Measurements from ENCODE around the gene CTAGE1.
"Not testable (repeated sequence)": the region's sequence is repeated elsewhere in the genome, so short reads cannot be mapped to it uniquely, and the experiment has no call there.

The CTAGE1 gene

DNA sequence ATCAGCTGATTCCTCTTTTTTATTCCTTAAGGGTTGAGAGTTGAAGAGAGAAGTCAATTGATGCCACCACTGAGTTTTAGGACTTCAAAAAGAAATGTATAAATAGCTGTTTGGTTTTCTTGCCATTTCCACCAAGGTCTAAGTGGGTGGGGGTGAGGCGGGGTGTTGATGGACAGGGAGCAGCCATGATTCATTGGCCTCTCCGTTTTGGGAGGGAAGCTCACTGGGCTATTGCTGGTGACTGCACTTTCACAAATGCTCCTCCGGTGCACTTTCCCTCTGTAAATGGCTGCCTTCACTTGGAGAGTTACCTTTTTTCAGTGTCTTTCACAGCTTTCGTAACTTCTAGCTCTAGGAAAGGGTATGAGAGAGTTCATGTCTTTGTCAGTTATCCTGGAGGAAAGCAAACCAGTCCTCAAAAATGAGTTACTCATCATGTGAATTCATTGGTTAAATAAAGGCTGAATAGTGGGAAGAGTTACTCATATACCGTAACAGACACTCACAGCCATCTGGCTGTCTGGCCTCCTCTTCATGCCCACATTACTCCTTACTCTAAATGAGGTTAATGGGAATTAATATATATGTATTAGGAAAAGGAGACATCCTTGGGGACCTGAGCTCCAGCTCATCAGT is 17.4 kb upstream of the CTAGE1 start:
- DNase-seq: no peak

DNA sequence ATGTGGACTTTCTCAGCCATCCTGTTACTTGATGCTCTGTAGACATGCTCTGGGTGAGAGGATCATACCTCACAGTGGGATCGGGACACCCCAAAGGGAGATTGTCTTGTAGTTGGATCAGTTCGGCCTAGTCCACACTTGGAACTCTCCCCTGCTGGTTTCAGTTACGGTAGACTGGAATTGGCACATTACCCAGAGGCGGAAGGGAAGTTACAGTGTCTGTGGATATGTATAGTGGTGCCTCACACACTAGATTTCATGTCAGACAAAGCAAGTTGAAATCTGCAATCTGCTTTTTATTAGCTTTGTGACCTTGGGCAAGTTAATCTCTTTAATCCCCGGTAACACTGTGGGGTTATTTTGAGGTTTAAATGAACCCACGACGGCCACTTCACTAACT is 16.2 kb upstream of the CTAGE1 start:
- DNase-seq: no peak

DNA sequence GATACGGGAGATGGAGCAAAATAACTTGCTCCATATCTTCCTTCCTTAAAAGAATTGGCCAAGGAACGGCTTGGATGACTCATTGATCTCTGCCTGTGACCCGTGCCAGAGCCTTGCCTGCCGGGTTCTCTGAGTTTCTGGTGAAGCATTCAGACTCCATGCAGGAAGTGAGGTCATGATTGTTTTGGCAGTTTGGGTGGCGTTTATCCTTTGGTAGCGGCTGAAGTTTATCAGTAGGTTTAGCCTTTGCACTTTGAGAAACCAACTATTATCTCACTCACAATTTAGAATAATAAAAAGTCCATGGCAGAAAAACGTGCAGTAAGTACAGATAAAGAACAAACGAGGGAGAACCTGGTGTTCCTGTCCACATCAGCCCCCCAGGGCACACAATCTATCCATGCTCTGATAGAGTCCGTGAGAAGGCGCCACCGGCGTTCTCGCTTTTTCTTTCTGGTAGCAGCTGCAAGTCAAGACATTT is 15.0 kb upstream of the CTAGE1 start:
- DNase-seq: no peak

DNA sequence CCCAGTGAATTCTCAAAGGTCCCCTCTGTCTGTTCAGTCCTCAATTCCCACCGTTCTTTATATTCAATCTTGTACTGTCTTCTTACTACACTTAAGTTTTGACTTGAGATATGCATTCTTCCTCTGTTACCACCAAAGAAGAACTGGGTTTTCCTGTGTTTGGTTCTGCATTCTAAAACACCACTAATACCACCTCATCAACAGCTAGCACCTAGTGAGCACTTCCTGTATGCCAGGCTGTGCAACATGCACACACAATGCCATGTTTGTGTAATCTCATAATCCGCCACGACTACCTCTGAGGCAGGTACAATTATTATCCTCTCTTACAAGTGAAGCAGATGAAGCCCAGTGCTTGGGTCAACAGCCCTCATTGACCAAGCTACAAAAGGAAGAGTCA is 11.8 kb upstream of the CTAGE1 start:
- no peak for DNase-seq

DNA sequence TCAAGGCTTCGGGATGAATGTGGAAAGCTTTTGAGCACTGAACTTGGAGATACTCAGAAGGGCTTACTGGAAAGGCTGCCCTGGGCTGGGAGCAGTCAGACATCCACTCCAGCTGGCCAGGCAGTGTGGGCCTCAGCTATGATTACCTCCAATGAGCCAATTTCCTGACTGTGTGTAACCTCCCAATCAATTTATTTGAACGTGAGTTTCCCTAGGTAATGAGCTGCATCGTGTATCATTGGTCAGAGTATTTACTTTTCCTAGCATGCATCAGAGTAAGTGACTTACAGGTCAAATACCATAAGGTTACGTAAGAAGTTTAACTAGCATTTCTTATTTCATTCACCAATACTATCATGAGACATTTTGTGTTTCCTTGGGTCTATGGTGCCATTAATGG is 11.0 kb upstream of the CTAGE1 start:
- DNase-seq: no peak

DNA sequence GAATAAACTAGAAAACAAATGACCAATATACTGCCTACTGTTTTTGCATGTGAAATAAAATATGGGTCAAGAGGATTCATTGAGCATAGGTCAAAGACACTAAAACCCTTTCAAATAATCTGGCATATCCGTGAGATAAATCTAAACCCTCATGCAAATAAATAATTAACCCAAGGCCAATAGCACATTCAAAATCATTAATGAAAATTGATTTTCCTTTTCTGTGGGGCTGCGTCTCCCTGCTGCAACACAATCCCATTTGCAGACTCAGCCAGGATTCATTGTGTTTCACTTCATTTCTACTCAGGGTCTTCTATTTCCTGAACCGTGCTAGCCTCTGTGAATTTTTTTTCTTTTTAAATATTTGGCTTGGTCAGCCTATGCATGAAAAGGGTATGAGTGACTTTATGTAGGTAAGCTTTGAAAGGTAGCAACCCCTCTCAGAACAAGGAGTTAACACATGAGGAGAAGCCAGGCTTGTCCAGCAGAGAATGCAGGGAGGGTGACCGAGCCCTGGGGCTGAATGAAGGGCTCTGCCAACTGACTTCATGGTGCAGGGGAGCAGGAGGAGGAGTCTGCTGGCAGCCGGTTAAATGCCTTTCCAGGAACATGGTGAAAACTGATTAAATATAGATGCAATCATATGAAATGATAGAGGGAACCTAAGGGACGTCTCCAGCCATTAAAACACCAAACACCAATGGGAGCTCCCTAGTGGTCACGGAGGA is 10.3 kb upstream of the CTAGE1 start:
- no peak for DNase-seq

DNA sequence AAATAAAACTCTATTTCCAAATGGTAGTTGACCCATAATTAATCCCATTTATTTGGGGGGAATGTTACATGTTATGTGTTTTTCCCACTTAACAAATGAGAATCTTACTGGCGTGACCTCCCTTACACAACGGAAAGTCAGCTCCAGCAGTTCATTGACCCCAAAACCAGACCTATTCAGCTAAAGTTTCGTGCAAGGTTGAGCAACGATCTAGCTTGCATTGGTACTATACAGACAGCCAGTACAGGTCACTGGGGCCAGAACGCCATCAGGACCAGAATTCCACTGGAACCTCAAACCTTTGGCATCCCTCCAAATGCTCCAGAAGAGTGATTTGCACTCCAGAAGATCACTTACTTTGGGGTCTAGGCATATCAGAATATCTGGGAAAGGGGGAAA is 6.8 kb upstream of the CTAGE1 start:
- no peak for DNase-seq

DNA sequence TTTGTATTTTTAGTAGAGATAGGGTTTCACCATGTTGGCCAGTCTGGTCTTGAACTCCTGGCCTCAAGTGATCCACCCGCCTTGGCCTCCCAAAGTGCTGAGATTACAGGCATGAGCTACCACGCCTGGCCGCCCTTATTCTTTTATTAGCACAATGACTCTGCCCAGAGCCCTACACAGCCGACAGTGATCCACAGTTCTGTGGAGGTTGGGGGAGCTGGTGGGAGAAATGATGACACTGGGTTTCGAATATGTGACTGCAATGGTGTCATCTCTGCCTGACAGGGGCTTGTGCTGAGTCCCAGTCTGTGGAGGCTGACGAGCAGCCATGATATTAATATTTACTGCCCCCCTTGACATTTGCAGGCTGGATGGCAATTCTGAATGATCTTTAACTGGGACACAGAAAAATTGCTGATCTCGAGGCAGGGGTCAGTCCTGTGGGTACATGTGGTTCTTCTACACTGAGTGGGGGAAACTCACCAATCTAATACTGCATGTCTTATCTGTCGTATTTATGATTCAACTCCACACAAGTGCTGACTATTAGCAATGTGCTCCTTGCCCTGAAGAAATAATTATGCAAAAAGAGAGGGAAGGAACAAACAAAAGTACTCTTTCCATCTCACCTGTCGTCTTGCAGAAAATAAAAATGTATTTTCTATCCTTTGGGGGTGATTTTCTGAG is 6.3 kb upstream of the CTAGE1 start:
- no peak for DNase-seq

DNA sequence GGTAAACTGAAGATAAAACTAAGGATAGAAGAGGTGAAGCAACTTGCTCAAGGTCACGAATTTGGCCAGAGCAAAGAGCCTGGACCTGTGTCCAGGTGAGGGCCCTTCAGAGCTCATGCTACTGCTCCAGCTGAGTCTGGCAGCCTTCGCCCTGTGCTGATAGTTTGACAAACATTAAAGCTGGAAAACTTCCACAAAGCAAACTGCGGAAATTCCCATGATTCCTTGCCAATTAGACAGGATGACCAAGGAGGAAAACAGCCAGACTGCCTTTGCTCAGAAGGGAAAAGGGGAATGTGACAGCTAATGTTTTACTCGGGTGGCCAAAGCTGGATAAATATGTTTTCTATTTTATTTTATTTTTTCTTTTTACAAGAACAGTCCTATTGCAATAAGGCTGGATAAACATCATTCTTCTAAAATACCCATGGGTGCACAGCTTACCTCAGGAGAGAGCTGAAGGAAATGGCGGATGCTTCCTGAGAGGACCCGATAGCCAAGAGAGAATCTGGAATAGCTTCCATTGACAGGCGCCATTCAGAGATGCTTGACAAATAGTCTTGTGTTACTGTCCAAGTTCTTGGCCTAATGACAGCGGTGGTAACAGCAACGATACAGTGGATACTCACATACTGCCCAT is 5.3 kb upstream of the CTAGE1 start:
- no peak for DNase-seq

DNA sequence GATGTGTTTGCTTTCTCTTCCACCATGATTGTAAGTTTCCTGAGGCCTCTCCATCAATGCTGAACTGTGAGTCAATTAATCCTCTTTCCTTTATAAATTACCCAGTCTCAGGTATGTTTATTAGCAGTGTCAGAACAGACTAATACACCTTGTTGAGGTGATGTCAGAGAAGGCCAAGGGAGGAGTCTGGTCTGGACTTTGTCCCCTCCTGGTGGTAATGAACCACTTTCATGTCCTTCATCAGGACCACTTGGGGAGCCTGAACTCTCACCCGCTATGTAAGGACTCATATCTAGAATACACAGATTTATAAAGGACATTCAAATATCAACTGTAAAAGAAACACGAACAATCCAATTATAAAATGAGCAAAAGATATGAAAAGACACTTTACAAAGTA is 2.9 kb upstream of the CTAGE1 start:
- DNase-seq: no peak

DNA sequence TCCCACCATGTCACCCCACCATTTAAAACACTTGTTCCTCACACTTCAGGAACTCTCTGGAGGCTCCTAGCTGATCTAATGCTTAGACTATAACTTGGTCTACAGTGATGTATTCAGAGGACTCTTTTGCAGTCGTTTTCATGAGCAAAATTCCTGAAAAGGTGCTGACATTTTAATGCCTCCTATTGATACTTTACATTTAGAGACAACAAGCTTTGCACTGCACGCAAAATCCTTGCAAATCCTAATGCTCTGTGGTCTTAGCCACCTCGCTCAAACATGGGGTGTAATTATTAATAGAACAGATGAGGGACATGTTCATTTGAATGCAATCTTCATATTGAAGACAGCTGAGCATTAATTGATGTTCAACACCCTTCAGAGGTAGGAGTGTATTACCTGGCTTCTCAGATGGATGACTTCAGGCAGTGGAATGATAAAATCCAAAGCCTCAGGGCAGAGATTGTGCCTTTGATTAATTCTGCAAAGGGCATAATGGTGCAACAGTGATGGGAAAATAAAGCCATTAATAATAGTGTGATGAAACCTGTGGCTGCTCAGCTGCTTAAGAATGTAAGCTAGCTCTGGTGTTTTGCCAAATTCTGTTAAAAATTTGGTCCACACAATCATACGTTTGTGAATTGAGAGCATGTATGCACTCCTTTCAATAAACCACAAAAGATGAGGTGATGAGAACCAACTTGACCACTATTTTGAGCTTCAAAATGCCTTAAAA is 5.4 kb downstream of the CTAGE1 start:
- DNase-seq: no peak

DNA sequence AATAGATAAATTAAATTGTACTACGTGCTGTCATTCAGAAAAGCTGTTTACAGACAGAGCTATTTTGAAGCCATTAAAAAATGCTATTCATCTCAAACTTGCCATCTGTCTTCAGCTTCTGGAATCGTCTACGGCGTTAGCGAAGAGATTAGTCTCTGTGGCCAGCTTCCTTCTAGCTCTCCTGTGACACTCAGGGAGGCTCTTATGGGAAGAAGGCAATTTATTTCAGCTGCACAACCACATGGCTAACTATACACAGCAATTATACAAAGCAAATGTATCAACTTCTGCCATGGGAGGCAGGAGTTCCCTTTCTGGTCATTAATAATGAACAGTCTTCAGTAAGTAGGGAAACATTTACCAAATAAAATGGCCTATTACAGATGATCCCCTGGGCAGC is 6.3 kb downstream of the CTAGE1 start:
- DNase-seq: no peak

DNA sequence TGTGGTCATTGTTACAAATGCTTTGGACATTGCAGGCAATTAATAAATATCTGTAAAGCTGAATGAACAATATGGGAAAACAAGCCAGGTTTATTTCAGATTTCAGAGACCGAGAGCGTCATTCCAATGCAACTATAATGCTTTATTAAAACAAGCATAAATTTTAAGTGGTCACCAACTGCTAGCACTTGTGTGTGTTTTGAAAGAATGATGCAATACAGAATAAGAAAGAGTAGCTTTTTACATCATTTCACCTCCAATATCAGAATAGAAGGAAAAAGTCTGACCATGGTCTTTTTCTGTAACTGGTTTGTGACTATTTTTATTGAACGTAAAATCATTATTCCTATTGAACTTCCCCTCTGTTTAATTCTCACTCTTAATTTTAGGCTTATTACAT is 7.6 kb downstream of the CTAGE1 start:
- DNase-seq: no peak

DNA sequence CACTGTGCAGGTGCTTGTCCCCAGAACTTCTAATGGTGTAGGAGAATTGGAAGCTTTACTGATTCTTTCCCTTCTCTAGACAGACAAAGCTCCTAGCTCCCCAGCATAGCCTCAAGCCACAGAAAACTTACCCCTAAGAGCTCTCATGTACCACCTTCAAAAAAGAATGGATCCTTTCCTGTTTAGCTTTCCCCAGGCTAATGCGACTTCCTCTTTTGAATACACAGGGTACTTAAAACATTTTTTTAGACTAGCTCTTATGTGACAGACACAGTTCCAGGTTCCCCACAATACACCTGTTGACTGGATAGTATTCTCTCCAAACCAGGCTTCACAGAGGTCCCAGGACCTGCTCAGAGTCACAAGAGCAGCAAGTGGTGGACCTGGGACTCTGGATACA is 8.3 kb downstream of the CTAGE1 start:
- no peak for DNase-seq

DNA sequence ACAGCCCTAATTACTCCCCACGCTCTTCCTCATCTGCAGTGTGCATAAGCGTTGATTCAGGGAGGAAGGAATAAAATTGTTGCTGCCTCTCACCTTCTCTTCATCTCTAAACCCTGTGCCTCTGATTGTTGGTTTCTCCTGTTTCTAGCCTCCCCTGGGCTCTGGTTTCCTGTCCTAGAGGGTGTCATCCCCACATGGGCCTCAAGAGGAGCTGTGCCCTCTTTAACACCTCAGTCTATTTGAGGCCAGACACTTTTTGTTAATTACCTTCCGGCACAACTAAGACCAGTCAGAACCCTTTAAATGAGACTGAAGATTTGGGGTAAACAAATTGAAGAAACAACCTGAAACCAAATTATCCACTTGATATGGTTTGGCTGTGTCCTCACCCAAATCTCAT is 9.7 kb downstream of the CTAGE1 start:
- no peak for DNase-seq

DNA sequence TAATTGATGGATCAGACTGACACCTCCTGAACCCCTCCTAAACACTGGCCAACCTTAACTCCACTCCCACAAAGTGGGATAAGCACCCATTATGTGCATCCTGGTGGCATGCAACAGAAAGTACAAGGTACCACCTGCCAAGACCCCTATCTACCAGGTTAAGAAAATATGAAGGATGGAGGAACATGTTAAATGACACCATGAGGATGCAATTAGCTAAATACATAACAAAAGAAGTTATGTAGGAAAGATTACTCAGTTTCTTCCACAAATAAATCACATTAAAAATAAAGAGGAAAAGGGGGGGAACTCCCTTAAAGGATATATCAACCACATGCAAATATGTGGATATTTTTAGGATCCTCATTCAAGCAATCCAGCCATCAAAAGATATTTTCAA is 12.6 kb downstream of the CTAGE1 start:
- no peak for DNase-seq

DNA sequence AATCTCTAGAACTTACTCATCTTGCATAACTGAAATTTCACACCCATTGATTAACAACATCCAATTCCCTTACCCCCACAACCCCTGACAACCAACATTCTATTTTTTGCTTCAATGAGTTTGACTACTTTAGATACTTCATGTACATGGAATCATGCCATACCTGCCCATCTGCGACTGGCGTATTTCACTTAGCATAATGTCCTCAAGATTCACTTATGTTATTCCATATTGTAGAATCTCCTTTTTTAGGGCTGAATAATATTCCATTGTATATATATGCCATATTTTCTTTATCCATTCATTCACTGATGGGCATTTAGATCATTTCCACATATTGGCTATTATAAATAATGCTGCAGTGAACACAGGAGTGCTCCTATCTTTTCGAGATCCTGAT is 13.8 kb downstream of the CTAGE1 start:
- DNase-seq: no peak

DNA sequence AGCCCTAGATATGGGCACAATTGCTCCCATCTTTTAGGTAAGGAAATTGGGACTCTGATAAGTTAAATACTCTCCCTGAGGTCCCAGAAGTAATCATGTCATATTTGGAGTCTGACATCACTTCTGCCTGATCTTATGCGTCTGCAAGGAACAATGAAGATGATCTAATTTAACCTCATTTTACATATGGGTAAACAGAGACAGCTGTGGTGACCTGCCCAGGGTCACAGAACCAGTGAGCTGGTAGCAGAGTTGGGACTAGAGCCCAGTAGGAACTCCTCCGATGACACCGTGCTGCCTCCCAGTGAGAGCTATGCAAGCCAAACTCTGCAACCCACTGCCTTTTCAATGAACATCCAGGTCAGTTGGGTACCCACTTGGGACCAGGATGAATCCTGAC is 17.8 kb downstream of the CTAGE1 start:
- DNase-seq: no peak

DNA sequence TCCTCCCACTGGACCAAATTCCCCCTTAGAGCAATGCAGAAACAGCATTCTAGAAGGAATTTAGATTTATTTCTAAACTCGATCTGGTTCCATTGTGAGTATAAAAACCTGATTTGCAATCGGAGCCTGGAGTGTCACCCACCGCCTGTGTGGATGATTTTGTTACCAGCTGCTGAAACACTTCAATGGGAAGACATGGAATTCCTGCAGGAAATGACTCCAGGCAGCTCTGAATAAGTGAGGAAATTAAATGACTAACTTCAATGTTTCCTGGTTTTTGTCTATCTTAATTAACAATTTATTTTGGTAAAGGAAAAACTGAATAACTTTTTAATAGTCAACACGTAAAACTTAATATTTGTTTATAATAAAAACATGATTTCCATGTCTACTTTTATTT is 19.3 kb downstream of the CTAGE1 start:
- DNase-seq: no peak

DNA sequence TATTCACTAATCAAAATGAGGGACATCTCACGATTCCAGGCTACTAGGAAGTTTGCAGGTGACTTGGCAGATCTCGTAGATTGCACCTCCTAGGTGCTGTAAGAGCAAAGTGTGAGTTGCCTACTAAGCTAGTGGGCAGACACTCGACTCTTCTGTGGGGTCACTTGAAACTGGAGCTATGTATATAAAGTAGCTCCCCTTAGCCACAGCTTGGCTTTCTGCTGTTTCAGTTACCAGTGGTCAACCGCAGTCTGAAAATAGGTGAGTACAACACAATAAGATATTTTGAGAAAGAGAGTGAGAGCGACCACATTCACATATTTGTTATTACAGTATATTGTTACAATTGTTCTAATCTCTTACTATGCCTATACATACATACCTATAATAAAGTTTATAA is 23.3 kb downstream of the CTAGE1 start:
- no peak for DNase-seq

DNA sequence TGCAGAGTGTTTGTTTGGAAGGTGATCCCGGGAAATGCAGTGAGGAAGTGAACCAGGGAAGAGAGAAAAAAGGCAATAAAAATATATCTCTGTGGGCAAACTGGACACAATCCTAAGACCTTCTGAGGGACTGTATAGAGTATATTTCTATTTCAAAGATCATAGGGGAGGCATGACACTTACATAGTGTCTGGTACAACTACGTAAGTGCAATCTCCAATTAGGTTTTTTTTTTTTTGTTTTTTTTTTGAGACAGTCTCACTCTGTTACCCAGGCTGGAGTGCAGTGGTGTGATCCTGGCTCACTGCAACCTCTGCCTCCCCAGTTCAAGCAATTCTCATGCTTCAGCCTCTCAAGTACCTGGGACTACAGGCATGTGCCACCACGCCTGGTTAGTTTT is 24.6 kb downstream of the CTAGE1 start:
- not testable (repeated sequence) for DNase-seq

DNA sequence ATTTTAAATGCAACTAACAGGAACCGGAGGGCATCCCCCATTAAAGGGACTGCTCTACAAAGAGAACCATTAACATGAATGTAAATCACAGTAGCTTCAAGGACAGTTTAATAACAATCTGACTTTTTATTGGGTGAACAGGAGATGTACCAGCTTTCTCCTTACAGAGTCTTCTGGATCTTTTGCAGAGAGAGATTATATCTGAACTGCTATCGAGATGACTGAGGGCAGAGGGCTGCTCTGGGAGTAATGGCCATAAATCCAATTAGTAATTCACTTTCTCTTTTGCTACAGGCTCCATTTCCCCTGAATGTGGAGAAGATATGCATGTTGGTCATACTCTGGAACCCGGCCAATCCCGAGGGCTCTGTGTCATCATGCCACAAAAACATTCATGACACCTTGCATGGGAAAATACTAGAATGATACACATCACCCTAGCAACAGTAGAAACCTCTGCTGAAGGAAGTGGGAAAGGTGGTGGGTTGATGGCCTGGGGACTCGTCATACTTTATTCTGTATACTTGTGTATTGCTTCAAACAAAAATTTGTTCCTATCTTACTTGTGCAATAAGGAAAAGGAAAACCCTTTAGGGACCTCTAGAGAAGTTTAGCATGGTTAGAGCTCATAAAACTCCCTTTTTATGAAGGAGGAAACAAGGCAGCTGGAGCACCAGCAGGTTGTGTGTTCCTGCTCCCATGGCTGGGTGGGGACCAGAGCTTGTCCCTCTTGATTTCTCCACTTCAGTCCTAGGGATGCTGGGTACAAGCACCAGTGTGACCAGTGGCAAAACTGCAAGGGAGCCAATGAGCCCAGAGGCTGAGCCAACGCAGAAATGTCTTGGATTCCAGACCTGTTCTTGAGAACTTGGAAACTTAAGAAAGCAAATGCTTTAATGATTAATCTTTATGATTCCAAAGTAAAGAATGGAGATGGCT is 26.0 kb downstream of the CTAGE1 start:
- DNase-seq: no peak

Data from NCI-H526 treated with DMSO at 0.1 percent for 48 hours (cell line).